Activated B cell treated with CpG ODN at 0.5 μM for 24 hours (primary cell): ENCODE measurements around the gene XYLT1. TPM values are rescaled to one million over a fixed set of nuclear protein-coding genes. Genes with fewer than 3 reads are reported as not detected.

ENCODE experiments used
- ATAC-seq: fragments of 200-7000 bp; cut with Tn5 transposase; one replicate; pipeline ENCODE4 v1.10.0; 2021; ENCODE audit warnings: low read depth, mild to moderate bottlenecking, moderate library complexity
- CTCF ChIA-PET: fragments of 350-600 bp; sonication (Branson Sonifier 250); formaldehyde crosslinking; loops from one replicate; lab custom pipeline; 2021; ENCODE audit warnings: antibody characterized with exemption; lab: Charles Lee
- POLR2A ChIA-PET: fragments of 350-600 bp; sonication (Branson Sonifier 250); formaldehyde crosslinking; loops from one replicate; lab custom pipeline; 2021; ENCODE audit warnings: antibody characterized with exemption; lab: Charles Lee
- DNase-seq: peaks from one replicate; pipeline ENCODE4 v3.0.0; 2022
- H3K27ac Mint-ChIP-seq: one replicate; pipeline ENCODE4 v1.8.0; 2020; ENCODE audit warnings: mixed read lengths
- H3K27me3 Mint-ChIP-seq: one replicate; pipeline ENCODE4 v1.8.0; 2021; ENCODE audit warnings: mixed read lengths
- H3K36me3 Mint-ChIP-seq: one replicate; pipeline ENCODE4 v1.8.0; 2021; ENCODE audit warnings: low read depth, mixed read lengths
- H3K4me1 Mint-ChIP-seq: one replicate; pipeline ENCODE4 v1.8.0; 2021; ENCODE audit warnings: mixed read lengths
- H3K4me3 Mint-ChIP-seq: one replicate; pipeline ENCODE4 v1.8.0; 2020; ENCODE audit warnings: mild to moderate bottlenecking, mixed read lengths
- H3K9me3 Mint-ChIP-seq: one replicate; pipeline ENCODE4 v1.8.0; 2020; ENCODE audit warnings: mixed read lengths
- intact Hi-C: fragments of 100-400 bp; cut with micrococcal nuclease; formaldehyde crosslinking; loops from one replicate; pipeline ENCODE4 v1.15.1; 2024
- total RNA-seq: library from RNA; stranded (reverse); gene quantifications from 2 replicates; pipeline ENCODE4 v1.2.3, GENCODE V29; 2022
- TF ChIP-seq, protein P1 (sequence below): fragments of 200-600 bp; IDR thresholded peaks from one replicate; pipeline ENCODE4 v1.8.0; 2022; ENCODE audit warnings: antibody characterized with exemption, mild to moderate bottlenecking

The XYLT1 gene
- total RNA-seq, 1 donor from 2014 or later: 17.0 TPM

DNA sequence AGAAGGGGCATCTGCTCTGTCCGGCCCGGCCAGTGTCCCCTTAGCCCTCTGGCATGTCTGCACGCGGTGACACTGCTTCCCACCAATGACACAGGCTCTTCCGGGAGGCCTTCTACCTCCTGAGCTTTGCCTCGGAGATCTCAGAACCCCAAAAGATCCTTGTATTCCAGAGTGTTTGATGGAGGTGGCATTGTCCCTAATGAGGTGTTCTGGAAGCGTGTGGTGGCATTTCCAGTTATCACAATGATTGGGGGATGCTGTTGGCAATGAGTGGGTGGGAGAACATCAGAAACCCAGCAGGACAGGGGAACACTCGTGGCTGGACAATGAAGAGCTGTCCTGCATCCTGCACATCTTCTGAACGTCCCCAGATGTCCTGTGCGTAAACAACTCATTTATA lies 198.0 kb downstream of the XYLT1 start:
- intact Hi-C loops: no loop called here
- H3K4me1 Mint-ChIP-seq: peaks cover 49% of the 10 kb centered on the region
- no peaks in the 10 kb centered on the region for H3K9me3 Mint-ChIP-seq
- H3K36me3 Mint-ChIP-seq: peaks cover 5% of the 10 kb centered on the region
- no peak for ATAC-seq
- TF ChIP-seq, protein P1, sequence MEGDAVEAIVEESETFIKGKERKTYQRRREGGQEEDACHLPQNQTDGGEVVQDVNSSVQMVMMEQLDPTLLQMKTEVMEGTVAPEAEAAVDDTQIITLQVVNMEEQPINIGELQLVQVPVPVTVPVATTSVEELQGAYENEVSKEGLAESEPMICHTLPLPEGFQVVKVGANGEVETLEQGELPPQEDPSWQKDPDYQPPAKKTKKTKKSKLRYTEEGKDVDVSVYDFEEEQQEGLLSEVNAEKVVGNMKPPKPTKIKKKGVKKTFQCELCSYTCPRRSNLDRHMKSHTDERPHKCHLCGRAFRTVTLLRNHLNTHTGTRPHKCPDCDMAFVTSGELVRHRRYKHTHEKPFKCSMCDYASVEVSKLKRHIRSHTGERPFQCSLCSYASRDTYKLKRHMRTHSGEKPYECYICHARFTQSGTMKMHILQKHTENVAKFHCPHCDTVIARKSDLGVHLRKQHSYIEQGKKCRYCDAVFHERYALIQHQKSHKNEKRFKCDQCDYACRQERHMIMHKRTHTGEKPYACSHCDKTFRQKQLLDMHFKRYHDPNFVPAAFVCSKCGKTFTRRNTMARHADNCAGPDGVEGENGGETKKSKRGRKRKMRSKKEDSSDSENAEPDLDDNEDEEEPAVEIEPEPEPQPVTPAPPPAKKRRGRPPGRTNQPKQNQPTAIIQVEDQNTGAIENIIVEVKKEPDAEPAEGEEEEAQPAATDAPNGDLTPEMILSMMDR: no peak
- ChIA-PET CTCF (interaction anchor here (1.5 kb wide), 1 partner anchor 11 kb away, joined by 7 read pairs; no protein-coding TSS in a partner anchor), POLR2A (interaction anchor here (0.7 to 1.2 kb wide), 2 partner anchors 29 to 30 kb away, joined by 3 to 5 read pairs; no protein-coding TSS in a partner anchor)
- H3K27ac Mint-ChIP-seq: no peak overlapping the region
- DNase-seq: no peak
- no peaks in the 10 kb centered on the region for H3K27me3 Mint-ChIP-seq
- H3K4me3 Mint-ChIP-seq: no peak overlapping the region

DNA sequence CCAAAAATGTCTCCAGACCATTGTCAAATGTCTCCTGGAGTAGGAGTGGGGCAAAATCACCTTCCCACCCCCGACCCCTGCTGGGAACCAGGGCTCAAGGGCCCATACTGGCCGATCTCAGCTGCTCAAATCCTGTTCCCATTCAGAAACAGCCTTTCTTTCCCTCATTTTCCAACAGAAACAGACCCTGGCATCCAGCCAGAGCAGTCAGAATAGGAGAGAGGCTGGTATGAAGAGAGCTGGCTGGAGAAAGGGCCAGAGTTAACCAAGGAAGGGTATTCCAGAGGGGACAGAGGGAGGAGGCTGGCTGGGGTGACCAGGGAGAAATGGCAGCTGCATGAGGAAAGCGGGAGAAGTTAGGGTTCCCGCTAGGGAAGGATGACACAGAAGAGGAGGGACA lies 199.1 kb downstream of the XYLT1 start:
- no peak for ATAC-seq
- TF ChIP-seq, protein P1: no peak
- peaks cover 5% of the 10 kb centered on the region for H3K36me3 Mint-ChIP-seq
- no peak overlapping the region for H3K4me3 Mint-ChIP-seq
- no peaks in the 10 kb centered on the region for H3K27me3 Mint-ChIP-seq
- H3K27ac Mint-ChIP-seq: no peak overlapping the region
- intact Hi-C loops: no loop called here
- CTCF ChIA-PET: no interaction called here
- peaks cover 49% of the 10 kb centered on the region for H3K4me1 Mint-ChIP-seq
- no peak for DNase-seq
- H3K9me3 Mint-ChIP-seq: no peaks in the 10 kb centered on the region
- POLR2A ChIA-PET: no interaction called here

DNA sequence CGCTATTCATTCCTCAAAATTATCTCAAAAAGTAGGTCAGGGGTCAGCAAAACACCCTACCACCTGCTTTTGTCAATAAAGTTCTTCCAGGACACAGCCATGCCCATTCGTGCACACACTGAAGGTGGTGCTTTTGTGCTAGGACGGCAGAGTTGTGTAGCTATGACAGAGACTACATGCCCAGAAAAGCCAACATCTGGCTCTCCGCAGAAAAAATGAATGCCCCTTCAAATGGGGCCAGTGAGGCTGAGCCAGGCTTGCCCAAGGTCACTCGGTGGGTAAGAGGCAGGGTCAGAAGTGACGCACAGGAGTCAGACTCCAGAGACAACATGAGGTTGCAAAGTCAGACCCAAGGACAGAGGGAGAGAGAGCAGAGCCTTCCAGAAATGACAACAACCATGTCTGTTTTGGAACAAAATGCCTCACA lies 200.1 kb downstream of the XYLT1 start:
- ATAC-seq: no peak
- H3K36me3 Mint-ChIP-seq: peaks cover 5% of the 10 kb centered on the region
- no peak overlapping the region for H3K4me3 Mint-ChIP-seq
- intact Hi-C loops: no loop called here
- TF ChIP-seq, protein P1: no peak
- POLR2A ChIA-PET: no interaction called here
- CTCF ChIA-PET: no interaction called here
- H3K4me1 Mint-ChIP-seq: peaks cover 45% of the 10 kb centered on the region
- H3K27ac Mint-ChIP-seq: no peak overlapping the region
- DNase-seq: no peak
- H3K27me3 Mint-ChIP-seq: no peaks in the 10 kb centered on the region
- no peaks in the 10 kb centered on the region for H3K9me3 Mint-ChIP-seq

DNA sequence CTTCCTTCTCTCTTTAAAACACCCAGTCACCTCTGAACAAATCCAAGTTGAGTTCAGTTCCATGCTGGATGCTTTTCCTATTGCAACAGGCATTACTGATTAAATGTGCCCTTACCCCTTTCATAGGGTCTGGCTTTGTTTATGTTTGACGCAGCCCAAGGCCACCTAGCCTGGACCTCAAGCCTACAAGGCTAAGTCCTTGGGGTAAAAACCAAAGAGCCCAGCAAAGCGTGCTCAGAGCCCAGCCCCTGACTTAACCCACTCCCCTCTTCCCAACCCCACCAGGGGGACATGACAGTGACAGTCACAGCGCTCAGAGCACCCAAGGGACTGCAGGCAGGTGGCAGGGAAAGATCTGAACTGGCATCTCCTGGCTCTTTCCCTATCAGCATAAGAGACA lies 200.6 kb downstream of the XYLT1 start:
- ChIA-PET CTCF (no interaction called here), POLR2A (no interaction called here)
- Mint-ChIP-seq H3K4me1 (peaks cover 39% of the 10 kb centered on the region), H3K27me3 (no peaks in the 10 kb centered on the region), H3K27ac (no peak overlapping the region), H3K4me3 (no peak overlapping the region), H3K9me3 (no peaks in the 10 kb centered on the region), H3K36me3 (peaks cover 5% of the 10 kb centered on the region)
- no peak for DNase-seq
- intact Hi-C loops: no loop called here
- no peak for ATAC-seq
- TF ChIP-seq, protein P1: no peak

GRCh38 chr16:17269439-17269838 lies 201.3 kb downstream of the XYLT1 start:
- Mint-ChIP-seq H3K9me3 (no peaks in the 10 kb centered on the region), H3K27ac (no peak overlapping the region), H3K4me3 (no peak overlapping the region), H3K4me1 (peaks cover 32% of the 10 kb centered on the region), H3K36me3 (peaks cover 5% of the 10 kb centered on the region), H3K27me3 (no peaks in the 10 kb centered on the region)
- ATAC-seq (no peak), DNase-seq (no peak)
- intact Hi-C loops: no loop called here
- CTCF ChIA-PET: interaction anchor here (1.0 kb wide), 1 partner anchor 85 kb away, joined by 3 read pairs; no protein-coding TSS in a partner anchor
- POLR2A ChIA-PET: interaction anchor here (0.6 to 1.1 kb wide), 3 partner anchors 8 to 179 kb away, joined by 3 to 7 read pairs (median 3); no protein-coding TSS in a partner anchor
- TF ChIP-seq, protein P1: no peak
